OCI-LY7 (cell line): Measurements from ENCODE around the gene TRIM8. TPM values are rescaled to one million over a fixed set of nuclear protein-coding genes. Genes with fewer than 3 reads are reported as not detected.

Experiments
- BruUV-seq: library from RNA; stranded (reverse); fragments of 400-500 nt; replicated peaks from 2 replicates; lab custom pipeline; 2021; lab: Mats Ljungman, UMichigan
- CTCF ChIA-PET: fragments of 300-600 bp; sonication (Branson Sonifier 250); formaldehyde crosslinking; loops from one replicate; lab custom pipeline; 2022; ENCODE audit warnings: antibody characterized with exemption; ENCODE audit not compliant: unreplicated experiment; lab: Charles Lee
- POLR2A ChIA-PET: fragments of 300-600 bp; sonication (Branson Sonifier 250); formaldehyde crosslinking; loops from one replicate; lab custom pipeline; 2022; ENCODE audit warnings: antibody characterized with exemption; lab: Charles Lee
- DNase-seq: peaks from one replicate; pipeline ENCODE4 v3.0.0-alpha.2; 2015; ENCODE audit warnings: low spot score
- H2AFZ ChIP-seq: fragments of 200-600 bp; sonication (generic), shearing (Covaris generic); 2 replicates; pipeline ENCODE4 v1.6.1; 2014; ENCODE audit warnings: mild to moderate bottlenecking, antibody characterized with exemption, low read length, moderate library complexity
- H3K27ac ChIP-seq: fragments of 200-600 bp; sonication (generic); 2 replicates; pipeline ENCODE4 v1.5.1; 2014; ENCODE audit warnings: mixed run types, low read depth, mild to moderate bottlenecking, moderate library complexity, low read length, inconsistent platforms; ENCODE audit not compliant: poor library complexity, severe bottlenecking
- H3K36me3 ChIP-seq: fragments of 200-600 bp; sonication (generic); 2 replicates; pipeline ENCODE4 v1.6.1; 2014; ENCODE audit warnings: mild to moderate bottlenecking, antibody characterized with exemption, low read length, moderate library complexity, mixed read lengths; ENCODE audit not compliant: insufficient read depth
- H3K4me1 ChIP-seq: fragments of 200-600 bp; sonication (generic); 2 replicates; pipeline ENCODE4 v1.5.1; 2014; ENCODE audit warnings: mild to moderate bottlenecking, low read length; ENCODE audit not compliant: insufficient read depth, poor library complexity, severe bottlenecking
- H3K4me2 ChIP-seq: fragments of 200-600 bp; sonication (generic); 2 replicates; pipeline ENCODE4 v1.6.1; 2014; ENCODE audit warnings: mild to moderate bottlenecking, low read length
- H3K4me3 ChIP-seq: fragments of 200-600 bp; sonication (generic); 2 replicates; pipeline ENCODE4 v1.5.1; 2014; ENCODE audit warnings: mild to moderate bottlenecking, low read depth, low read length; ENCODE audit not compliant: poor library complexity, severe bottlenecking
- H3K79me2 ChIP-seq: fragments of 200-600 bp; sonication (generic); 2 replicates; pipeline ENCODE4 v1.6.1; 2016; ENCODE audit warnings: low read depth, mild to moderate bottlenecking, low read length, moderate library complexity, mixed read lengths; ENCODE audit not compliant: insufficient read depth
- H3K9me2 ChIP-seq: fragments of 200-600 bp; sonication (generic); 2 replicates; pipeline ENCODE4 v1.6.1; 2016; ENCODE audit warnings: mild to moderate bottlenecking, low read length, mixed read lengths; ENCODE audit not compliant: insufficient read depth
- H3K9me3 ChIP-seq: fragments of 200-600 bp; sonication (generic); 2 replicates; pipeline ENCODE4 v1.6.1; 2014; ENCODE audit warnings: mild to moderate bottlenecking, mixed run types, low read length, mixed read lengths
- H4K20me1 ChIP-seq: fragments of 200-600 bp; sonication (generic); 2 replicates; pipeline ENCODE4 v1.6.1; 2014; ENCODE audit warnings: mild to moderate bottlenecking, antibody characterized with exemption, low read length, moderate library complexity, mixed read lengths; ENCODE audit not compliant: insufficient read depth
- EZH2phosphoT487 ChIP-seq: fragments of 200-600 bp; sonication (generic); IDR thresholded peaks from 2 replicates; pipeline ENCODE4 v1.6.1; 2018; ENCODE audit warnings: low read depth, borderline replicate concordance, mild to moderate bottlenecking, mixed run types, antibody characterized with exemption, low read length, moderate library complexity, mixed read lengths
- intact Hi-C: fragments of 100-400 bp; cut with micrococcal nuclease; formaldehyde crosslinking; loops from one replicate; pipeline ENCODE4 v1.10.0; 2022; ENCODE audit not compliant: unreplicated experiment
- total RNA-seq, 2 experiments: library from RNA; depleted of rRNA in 1 of 2; stranded (reverse); fragments of >200 nt in 1 of 2; shearing (Covaris generic) in 1 of 2; gene quantifications; 2 replicates each; pipeline ENCODE4 v1.2.3, GENCODE V29; 2014 to 2022
- TF ChIP-seq, protein P1 (sequence below): fragments of 200-600 bp; sonication (generic); conservative IDR thresholded peaks from 2 replicates; pipeline ENCODE4 v1.5.1; 2014; ENCODE audit warnings: mild to moderate bottlenecking, antibody characterized with exemption, low read length, moderate library complexity, mixed read lengths

The TRIM8 gene
- total RNA-seq, 2 experiments from 2014 or later = 54.2 to 92.1 TPM

DNA sequence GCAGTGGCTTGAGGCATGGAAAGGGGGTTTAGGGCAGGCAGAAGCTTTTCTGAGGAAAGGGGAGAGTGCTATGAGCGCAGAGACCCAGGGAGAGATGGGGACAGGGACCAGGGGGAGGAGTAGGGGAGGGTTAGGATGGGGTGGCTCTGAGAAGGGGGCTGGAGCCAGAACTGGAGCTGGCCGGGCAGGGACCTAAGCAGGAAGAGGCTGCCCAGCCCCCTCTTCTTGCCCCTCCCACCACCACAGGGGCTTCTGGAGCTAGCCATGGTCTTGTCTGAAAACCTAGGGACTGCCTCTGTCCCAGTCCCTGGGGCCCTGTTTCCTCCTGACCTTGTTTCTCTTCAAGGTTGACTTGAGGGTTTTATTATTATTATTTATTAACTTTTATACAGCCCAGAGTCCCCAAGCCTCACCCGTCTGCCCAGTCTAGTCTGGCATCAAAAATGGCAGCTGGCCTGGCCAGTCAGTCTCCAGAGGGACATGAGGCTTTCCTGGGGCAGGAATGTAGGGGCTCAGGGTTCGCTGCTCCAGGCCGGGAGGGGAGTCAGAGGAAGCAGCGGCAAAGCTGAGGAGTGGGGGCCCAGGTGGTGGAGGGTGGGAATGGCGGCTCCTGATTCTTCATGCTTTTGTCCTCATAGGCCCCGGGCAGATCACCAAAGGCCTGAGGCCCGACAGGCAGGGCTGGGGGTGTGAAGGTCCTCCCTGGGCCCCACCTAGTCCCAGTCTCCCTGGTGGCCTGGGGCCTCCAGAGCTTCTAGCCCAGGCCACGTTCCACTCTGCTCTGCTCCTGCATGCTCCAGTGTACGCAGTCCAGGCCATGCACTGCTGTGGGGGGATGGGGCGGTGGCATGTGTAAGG is 5.7 kb downstream of the TRIM8 start:
- Histone ChIP-seq H3K9me3 (no peaks in the 10 kb centered on the region), H3K4me2 (peak overlapping the region; percentile 82), H4K20me1 (0 out of 2 replicates have a peak, but pooled peaks cover 4% of the 10 kb centered on the region), H2AFZ (no peak overlapping the region), H3K4me3 (peak overlapping the region; percentile 84), H3K36me3 (peaks cover 65% of the 10 kb centered on the region), H3K79me2 (peaks cover 96% of the 10 kb centered on the region), H3K4me1 (peaks cover 73% of the 10 kb centered on the region), H3K27ac (peak overlapping the region; percentile 95), H3K9me2 (no peaks in the 10 kb centered on the region)
- no TSS peak for BruUV-seq
- peak; percentile 53 for DNase-seq
- intact Hi-C loops = loop anchor here (5.0 to 10.0 kb wide), 4 partner anchors 198 to 955 kb away; partner anchors contain the start of genes C10orf95, FBXW4, NT5C2 and PPRC1
- CTCF ChIA-PET = interaction anchor here (0.5 to 2.1 kb wide), 2 partner anchors 8 to 11 kb away, joined by 3 to 7 read pairs; no protein-coding TSS in a partner anchor
- POLR2A ChIA-PET = interaction anchor here (0.6 to 2.7 kb wide), 8 partner anchors 11 to 440 kb away, joined by 3 to 17 read pairs (median 4); partner anchors contain the start of genes ARL3 and SFXN2
- TF ChIP-seq, protein P1, sequence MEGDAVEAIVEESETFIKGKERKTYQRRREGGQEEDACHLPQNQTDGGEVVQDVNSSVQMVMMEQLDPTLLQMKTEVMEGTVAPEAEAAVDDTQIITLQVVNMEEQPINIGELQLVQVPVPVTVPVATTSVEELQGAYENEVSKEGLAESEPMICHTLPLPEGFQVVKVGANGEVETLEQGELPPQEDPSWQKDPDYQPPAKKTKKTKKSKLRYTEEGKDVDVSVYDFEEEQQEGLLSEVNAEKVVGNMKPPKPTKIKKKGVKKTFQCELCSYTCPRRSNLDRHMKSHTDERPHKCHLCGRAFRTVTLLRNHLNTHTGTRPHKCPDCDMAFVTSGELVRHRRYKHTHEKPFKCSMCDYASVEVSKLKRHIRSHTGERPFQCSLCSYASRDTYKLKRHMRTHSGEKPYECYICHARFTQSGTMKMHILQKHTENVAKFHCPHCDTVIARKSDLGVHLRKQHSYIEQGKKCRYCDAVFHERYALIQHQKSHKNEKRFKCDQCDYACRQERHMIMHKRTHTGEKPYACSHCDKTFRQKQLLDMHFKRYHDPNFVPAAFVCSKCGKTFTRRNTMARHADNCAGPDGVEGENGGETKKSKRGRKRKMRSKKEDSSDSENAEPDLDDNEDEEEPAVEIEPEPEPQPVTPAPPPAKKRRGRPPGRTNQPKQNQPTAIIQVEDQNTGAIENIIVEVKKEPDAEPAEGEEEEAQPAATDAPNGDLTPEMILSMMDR = no peak
- no peak for TF ChIP-seq EZH2phosphoT487

DNA sequence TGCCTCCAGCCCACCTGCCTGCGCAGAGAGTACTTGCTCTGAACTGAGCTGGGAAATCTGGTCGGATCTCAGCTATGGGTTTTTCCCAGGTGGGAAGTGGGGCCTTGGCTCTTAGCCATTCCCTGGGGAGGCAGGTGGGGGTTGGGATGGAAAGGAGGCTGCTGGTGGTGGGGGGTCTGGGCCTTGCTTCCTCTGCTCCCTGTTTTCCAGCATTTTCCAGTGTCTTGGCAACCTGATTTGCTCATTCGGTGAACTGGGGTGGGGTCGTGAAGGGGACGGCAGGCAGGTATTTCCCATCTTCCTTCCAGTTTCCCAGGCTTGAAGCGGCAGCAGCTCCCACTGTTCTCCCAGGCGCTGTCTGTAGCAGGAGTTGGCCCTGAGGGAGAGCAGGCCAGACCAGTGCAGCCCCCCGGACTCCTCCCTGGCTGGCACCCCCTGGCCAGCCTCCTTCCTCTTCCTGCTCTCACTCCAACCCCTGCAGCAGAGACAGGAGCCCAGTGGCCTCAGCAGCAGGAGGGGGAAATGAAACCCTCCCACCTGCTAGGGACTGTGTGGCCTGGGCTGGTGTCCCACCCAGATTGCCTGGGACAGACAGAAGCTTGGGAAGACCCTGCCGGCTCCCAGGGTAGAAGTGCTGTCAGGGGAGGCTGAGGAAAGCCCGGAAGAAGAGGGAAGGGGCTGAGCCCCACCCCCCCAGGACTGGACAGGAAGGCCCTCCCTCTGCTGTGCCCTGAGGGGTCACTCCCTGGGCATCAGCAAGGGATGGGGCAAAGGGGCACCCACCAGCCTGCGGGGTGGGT is 6.6 kb downstream of the TRIM8 start:
- CTCF ChIA-PET = interaction anchor here (0.5 to 2.1 kb wide), 3 partner anchors 7 to 354 kb away, joined by 3 to 7 read pairs (median 4); no protein-coding TSS in a partner anchor

More for the DNA sequence above, 6.6 kb downstream of the TRIM8 start:
- TF ChIP-seq EZH2phosphoT487 = no peak
- TF ChIP-seq, protein P1 = no peak
- peak overlapping the region; percentile 82 for H3K4me2 ChIP-seq
- BruUV-seq = no TSS peak
- H3K4me3 ChIP-seq = peak overlapping the region; percentile 84
- H3K9me3 ChIP-seq = no peaks in the 10 kb centered on the region
- H3K79me2 ChIP-seq = peaks cover 87% of the 10 kb centered on the region
- H3K4me1 ChIP-seq = peaks cover 73% of the 10 kb centered on the region
- peaks cover 65% of the 10 kb centered on the region for H3K36me3 ChIP-seq
- DNase-seq = peak; percentile 66
- peak overlapping the region; percentile 95 for H3K27ac ChIP-seq
- 0 out of 2 replicates have a peak, but pooled peaks cover 4% of the 10 kb centered on the region for H4K20me1 ChIP-seq
- no peaks in the 10 kb centered on the region for H3K9me2 ChIP-seq
- no peak overlapping the region for H2AFZ ChIP-seq
- intact Hi-C loops = no loop called here
- POLR2A ChIA-PET = interaction anchor here (0.6 to 2.7 kb wide), 7 partner anchors 10 to 63 kb away, joined by 3 to 17 read pairs (median 5); partner anchors contain the start of genes ARL3 and SFXN2
